Stimulated activated CD4-positive, alpha-beta T cell treated with anti-CD3 and anti-CD28 coated beads, Interleukin-12 subunit alpha, Interleukin-12 subunit beta, amount 100 ng/mL, for 48 hours (primary cell): ENCODE measurements around the gene MRFAP1L1.
"Not testable (repeated sequence)": the region's sequence is repeated elsewhere in the genome, so short reads cannot be mapped to it uniquely, and the experiment has no call there.

Experiments
- DNase-seq, 3 donors: peaks; one replicate each; pipeline ENCODE4 v3.0.0-alpha.2; 2020; ENCODE audit warnings: low read depth in 2 of 3, low spot score in 1 of 3

MRFAP1L1 gene

GRCh38 chr4:6709230-6710114 lies at the start of gene MRFAP1L1:
Gene MRFAP1L1 (minus strand): TSS chr4:6709865. CDS start chr4:6709629, 236 bp downstream.
- peak; percentile 94 to 97 (median 96) for DNase-seq

- no peak for DNase-seq
These were observed 49.1 kb upstream of the MRFAP1L1 start for GRCh38 chr4:6758728-6759127.

GRCh38 chr4:6756345-6756744 lies 46.7 kb upstream of the MRFAP1L1 start:
- not testable (repeated sequence) for DNase-seq

GRCh38 chr4:6755088-6755753 lies 45.6 kb upstream of the MRFAP1L1 start:
- DNase-seq, result no peak

GRCh38 chr4:6754481-6755087 lies 44.9 kb upstream of the MRFAP1L1 start:
- no peak for DNase-seq

GRCh38 chr4:6753891-6754290 lies 44.2 kb upstream of the MRFAP1L1 start:
- no peak for DNase-seq

GRCh38 chr4:6753103-6753560 lies 43.5 kb upstream of the MRFAP1L1 start:
- no peak for DNase-seq

- DNase-seq, result no peak
These were observed 42.8 kb upstream of the MRFAP1L1 start for GRCh38 chr4:6752486-6752829.

- DNase-seq, result no peak
These were observed 42.2 kb upstream of the MRFAP1L1 start for GRCh38 chr4:6751611-6752485.

GRCh38 chr4:6750286-6751221 lies 40.9 kb upstream of the MRFAP1L1 start:
- DNase-seq, result no peak

GRCh38 chr4:6749340-6750171 lies 39.9 kb upstream of the MRFAP1L1 start:
- no peak for DNase-seq

- DNase-seq, result no peak
These were observed 38.6 kb upstream of the MRFAP1L1 start for GRCh38 chr4:6748286-6748685.

GRCh38 chr4:6747294-6748051 lies 37.8 kb upstream of the MRFAP1L1 start:
- no peak for DNase-seq

GRCh38 chr4:6746721-6747293 lies 37.1 kb upstream of the MRFAP1L1 start:
- no peak for DNase-seq

GRCh38 chr4:6742989-6743388 lies 33.3 kb upstream of the MRFAP1L1 start:
- no peak for DNase-seq

- DNase-seq, result no peak
These were observed 32.8 kb upstream of the MRFAP1L1 start for GRCh38 chr4:6742507-6742906.

GRCh38 chr4:6740347-6740746 lies 30.7 kb upstream of the MRFAP1L1 start:
- no peak for DNase-seq

- no peak for DNase-seq
These were observed 30.3 kb upstream of the MRFAP1L1 start for GRCh38 chr4:6739920-6740319.
